ENCODE measurements around the gene LRMDA. TPM values are rescaled to one million over a fixed set of nuclear protein-coding genes. Genes with fewer than 3 reads are reported as not detected.
A peak's percentile ranks its signal among the peaks of the same experiment; 100 is the strongest.

Gene LRMDA
- total and polyA plus RNA-seq, 2 of the 13 experiments (the other 11 are each of a cell fraction or from before 2014, with no cell fraction given) = 13.4 to 22.0 TPM

- TF ChIP-seq ATF2 (CRISPR knock-in tag; IDR thresholded peaks at IDR 0.05) (peak; percentile 77; the same call in 1 of the 2 replicates), MAZ (IDR thresholded peaks at IDR 0.05; ENCODE audit: borderline replicate concordance, low read depth, low read length) (no peak), MAZ (CRISPR knock-in tag; IDR thresholded peaks at IDR 0.05; ENCODE audit: low read depth) (no peak), KLF12 (CRISPR knock-in tag; IDR thresholded peaks at IDR 0.05; ENCODE audit: borderline replicate concordance) (no peak), ZNF382 (CRISPR knock-in tag; IDR thresholded peaks at IDR 0.05; ENCODE audit: borderline replicate concordance) (no peak), SRF (IDR thresholded peaks at IDR 0.05; ENCODE audit: low read depth, low read length) (no peak), ZIK1 (CRISPR knock-in tag; IDR thresholded peaks at IDR 0.05; ENCODE audit: borderline replicate concordance, low read depth) (no peak), FOXK2 (IDR thresholded peaks at IDR 0.05) (no peak), ARID2 (CRISPR knock-in tag; IDR thresholded peaks at IDR 0.05; ENCODE audit: borderline replicate concordance) (0 out of 2 replicates have a peak, but pooled peaks have one; percentile 26), ZNF670 (CRISPR knock-in tag; IDR thresholded peaks at IDR 0.05; ENCODE audit: borderline replicate concordance) (no peak), GPN1 (CRISPR knock-in tag; IDR thresholded peaks at IDR 0.05; ENCODE audit: borderline replicate concordance) (no peak), ZNF879 (CRISPR knock-in tag; IDR thresholded peaks at IDR 0.05) (no peak), ZNF143 (CRISPR knock-in tag; IDR thresholded peaks at IDR 0.05) (no peak), REL (CRISPR knock-in tag; conservative IDR thresholded peaks at IDR 0.05) (no peak)
- TF ChIP-seq, protein P1, sequence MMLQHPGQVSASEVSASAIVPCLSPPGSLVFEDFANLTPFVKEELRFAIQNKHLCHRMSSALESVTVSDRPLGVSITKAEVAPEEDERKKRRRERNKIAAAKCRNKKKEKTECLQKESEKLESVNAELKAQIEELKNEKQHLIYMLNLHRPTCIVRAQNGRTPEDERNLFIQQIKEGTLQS (CRISPR knock-in tag; IDR thresholded peaks at IDR 0.05) = no peak
- TF ChIP-seq, protein P2, sequence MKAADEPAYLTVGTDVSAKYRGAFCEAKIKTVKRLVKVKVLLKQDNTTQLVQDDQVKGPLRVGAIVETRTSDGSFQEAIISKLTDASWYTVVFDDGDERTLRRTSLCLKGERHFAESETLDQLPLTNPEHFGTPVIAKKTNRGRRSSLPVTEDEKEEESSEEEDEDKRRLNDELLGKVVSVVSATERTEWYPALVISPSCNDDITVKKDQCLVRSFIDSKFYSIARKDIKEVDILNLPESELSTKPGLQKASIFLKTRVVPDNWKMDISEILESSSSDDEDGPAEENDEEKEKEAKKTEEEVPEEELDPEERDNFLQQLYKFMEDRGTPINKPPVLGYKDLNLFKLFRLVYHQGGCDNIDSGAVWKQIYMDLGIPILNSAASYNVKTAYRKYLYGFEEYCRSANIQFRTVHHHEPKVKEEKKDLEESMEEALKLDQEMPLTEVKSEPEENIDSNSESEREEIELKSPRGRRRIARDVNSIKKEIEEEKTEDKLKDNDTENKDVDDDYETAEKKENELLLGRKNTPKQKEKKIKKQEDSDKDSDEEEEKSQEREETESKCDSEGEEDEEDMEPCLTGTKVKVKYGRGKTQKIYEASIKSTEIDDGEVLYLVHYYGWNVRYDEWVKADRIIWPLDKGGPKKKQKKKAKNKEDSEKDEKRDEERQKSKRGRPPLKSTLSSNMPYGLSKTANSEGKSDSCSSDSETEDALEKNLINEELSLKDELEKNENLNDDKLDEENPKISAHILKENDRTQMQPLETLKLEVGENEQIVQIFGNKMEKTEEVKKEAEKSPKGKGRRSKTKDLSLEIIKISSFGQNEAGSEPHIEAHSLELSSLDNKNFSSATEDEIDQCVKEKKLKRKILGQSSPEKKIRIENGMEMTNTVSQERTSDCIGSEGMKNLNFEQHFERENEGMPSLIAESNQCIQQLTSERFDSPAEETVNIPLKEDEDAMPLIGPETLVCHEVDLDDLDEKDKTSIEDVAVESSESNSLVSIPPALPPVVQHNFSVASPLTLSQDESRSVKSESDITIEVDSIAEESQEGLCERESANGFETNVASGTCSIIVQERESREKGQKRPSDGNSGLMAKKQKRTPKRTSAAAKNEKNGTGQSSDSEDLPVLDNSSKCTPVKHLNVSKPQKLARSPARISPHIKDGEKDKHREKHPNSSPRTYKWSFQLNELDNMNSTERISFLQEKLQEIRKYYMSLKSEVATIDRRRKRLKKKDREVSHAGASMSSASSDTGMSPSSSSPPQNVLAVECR (CRISPR knock-in tag; IDR thresholded peaks at IDR 0.05; ENCODE audit: borderline replicate concordance) = no peak; the same call in 1 of the 2 replicates
- TF ChIP-seq, protein P3, sequence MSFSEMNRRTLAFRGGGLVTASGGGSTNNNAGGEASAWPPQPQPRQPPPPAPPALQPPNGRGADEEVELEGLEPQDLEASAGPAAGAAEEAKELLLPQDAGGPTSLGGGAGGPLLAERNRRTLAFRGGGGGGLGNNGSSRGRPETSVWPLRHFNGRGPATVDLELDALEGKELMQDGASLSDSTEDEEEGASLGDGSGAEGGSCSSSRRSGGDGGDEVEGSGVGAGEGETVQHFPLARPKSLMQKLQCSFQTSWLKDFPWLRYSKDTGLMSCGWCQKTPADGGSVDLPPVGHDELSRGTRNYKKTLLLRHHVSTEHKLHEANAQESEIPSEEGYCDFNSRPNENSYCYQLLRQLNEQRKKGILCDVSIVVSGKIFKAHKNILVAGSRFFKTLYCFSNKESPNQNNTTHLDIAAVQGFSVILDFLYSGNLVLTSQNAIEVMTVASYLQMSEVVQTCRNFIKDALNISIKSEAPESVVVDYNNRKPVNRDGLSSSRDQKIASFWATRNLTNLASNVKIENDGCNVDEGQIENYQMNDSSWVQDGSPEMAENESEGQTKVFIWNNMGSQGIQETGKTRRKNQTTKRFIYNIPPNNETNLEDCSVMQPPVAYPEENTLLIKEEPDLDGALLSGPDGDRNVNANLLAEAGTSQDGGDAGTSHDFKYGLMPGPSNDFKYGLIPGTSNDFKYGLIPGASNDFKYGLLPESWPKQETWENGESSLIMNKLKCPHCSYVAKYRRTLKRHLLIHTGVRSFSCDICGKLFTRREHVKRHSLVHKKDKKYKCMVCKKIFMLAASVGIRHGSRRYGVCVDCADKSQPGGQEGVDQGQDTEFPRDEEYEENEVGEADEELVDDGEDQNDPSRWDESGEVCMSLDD (CRISPR knock-in tag; IDR thresholded peaks at IDR 0.05; ENCODE audit: borderline replicate concordance) = no peak
- TF ChIP-seq, protein P4, sequence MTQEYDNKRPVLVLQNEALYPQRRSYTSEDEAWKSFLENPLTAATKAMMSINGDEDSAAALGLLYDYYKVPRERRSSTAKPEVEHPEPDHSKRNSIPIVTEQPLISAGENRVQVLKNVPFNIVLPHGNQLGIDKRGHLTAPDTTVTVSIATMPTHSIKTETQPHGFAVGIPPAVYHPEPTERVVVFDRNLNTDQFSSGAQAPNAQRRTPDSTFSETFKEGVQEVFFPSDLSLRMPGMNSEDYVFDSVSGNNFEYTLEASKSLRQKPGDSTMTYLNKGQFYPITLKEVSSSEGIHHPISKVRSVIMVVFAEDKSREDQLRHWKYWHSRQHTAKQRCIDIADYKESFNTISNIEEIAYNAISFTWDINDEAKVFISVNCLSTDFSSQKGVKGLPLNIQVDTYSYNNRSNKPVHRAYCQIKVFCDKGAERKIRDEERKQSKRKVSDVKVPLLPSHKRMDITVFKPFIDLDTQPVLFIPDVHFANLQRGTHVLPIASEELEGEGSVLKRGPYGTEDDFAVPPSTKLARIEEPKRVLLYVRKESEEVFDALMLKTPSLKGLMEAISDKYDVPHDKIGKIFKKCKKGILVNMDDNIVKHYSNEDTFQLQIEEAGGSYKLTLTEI (CRISPR knock-in tag; conservative IDR thresholded peaks at IDR 0.05) = no peak
Observed at GRCh38 chr10:75788394-75789205, 357.2 kb downstream of the LRMDA start (continued).

Data from HepG2 (cell line).